RWPE1 (cell line): ENCODE results near the gene ETFB.

Experiments
- CTCF ChIA-PET: fragments of 350-600 bp; sonication (Branson Sonifier 250); formaldehyde crosslinking; extraction: SDS; loops from one replicate; lab custom pipeline; 2021; lab: Yijun Ruan, JAX
- POLR2A ChIA-PET: fragments of 400-600 bp; formaldehyde crosslinking; extraction: SDS; loops from one replicate; lab custom pipeline; 2020; ENCODE audit warnings: antibody characterized with exemption; ENCODE audit not compliant: low non-redundant PET; lab: Yijun Ruan, JAX
- DNase-seq: peaks from one replicate; pipeline ENCODE4 v3.0.0; 2012; ENCODE audit warnings: low spot score
- H3K27ac ChIP-seq: fragments of 450-650 bp; 2 replicates; pipeline ENCODE4 v1.5.1; 2017
- CTCF ChIP-seq: fragments of 450-650 bp; conservative IDR thresholded peaks from 2 replicates; pipeline ENCODE4 v1.5.1; 2017; ENCODE audit warnings: low read depth, mild to moderate bottlenecking

Gene ETFB

GRCh38 chr19:51326216-51327065 lies 39.7 kb downstream of the ETFB start:
- no peak for TF ChIP-seq CTCF
- no peak for DNase-seq
- no peak overlapping the region for H3K27ac ChIP-seq
- ChIA-PET POLR2A (no interaction called here), CTCF (no interaction called here)

GRCh38 chr19:51325161-51325976 lies 40.8 kb downstream of the ETFB start:
- H3K27ac ChIP-seq: no peak overlapping the region
- TF ChIP-seq CTCF: no peak
- DNase-seq: no peak
- POLR2A ChIA-PET: no interaction called here
- CTCF ChIA-PET: no interaction called here

DNA sequence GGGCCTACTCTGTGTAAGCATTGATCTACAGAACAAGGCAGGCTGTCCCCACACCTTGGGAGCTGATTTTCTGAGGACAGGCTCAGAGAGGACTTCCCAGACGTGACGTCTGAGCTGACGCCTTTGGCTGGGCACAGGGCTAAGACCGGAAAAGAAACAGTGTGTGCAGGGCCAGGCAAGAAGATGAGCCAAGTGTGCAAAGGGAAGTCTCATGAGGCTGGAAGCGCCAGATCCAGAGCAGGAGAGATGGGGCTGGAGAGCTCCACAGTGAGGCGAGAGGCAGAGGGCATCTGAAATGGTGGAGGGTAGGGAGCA lies 42.1 kb downstream of the ETFB start:
- H3K27ac ChIP-seq: no peak overlapping the region
- no peak for DNase-seq
- ChIA-PET POLR2A (no interaction called here), CTCF (no interaction called here)
- TF ChIP-seq CTCF: no peak

DNA sequence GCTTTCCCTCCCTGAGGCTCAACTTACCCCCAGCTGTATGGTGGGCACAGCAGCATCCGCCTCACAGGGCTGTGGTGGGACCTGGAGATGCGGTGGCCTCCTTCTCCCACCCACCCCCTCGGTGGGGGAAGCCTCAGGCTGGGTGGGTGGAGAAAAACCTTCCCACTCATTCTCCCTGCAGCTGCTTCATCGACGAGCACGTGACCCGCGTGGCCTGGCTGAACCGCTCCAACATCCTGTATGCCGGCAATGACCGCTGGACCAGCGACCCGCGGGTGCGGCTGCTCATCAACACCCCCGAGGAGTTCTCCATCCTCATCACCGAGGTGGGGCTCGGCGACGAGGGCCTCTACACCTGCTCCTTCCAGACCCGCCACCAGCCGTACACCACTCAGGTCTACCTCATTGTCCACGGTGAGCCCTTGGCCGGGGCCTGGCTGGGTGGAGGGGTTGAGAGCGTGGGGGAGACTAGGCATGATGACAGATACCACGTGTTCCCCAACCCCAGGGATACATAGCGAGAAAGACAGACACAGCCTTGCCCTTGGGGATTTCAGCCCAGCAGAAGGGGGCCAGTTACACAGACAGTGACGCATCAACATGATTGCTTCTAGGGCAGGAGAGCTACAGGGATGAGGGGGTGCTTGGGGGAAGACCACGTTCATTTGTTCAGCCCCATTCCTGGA lies 42.6 kb downstream of the ETFB start:
- POLR2A ChIA-PET: no interaction called here
- TF ChIP-seq CTCF: no peak
- no peak for DNase-seq
- CTCF ChIA-PET: no interaction called here
- no peak overlapping the region for H3K27ac ChIP-seq

DNA sequence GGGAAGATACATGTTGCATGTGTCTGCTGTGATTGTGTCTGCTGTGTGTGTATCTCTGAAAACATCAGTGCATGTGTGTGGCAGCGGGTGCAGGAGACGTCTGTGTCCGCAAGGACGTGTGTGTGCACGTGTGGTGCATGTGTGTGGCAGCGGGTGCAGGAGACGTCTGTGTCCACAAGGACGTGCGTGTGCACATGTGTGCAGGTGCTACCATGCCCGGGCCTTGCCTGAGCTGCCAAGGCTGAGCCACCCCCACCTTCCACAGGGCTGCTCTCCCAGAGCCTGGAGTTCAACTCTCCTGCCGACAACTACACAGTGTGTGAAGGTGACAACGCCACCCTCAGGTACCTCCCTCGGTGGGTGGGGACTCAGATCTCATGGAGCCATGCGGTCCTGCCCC lies 44.4 kb downstream of the ETFB start:
- no peak overlapping the region for H3K27ac ChIP-seq
- POLR2A ChIA-PET: no interaction called here
- no peak for DNase-seq
- CTCF ChIA-PET: no interaction called here
- TF ChIP-seq CTCF: no peak

- CTCF ChIA-PET: no interaction called here
These were observed 45.9 kb downstream of the ETFB start for GRCh38 chr19:51320280-51320657.

More at GRCh38 chr19:51320280-51320657, 45.9 kb downstream of the ETFB start:
- POLR2A ChIA-PET: no interaction called here
- no peak overlapping the region for H3K27ac ChIP-seq
- TF ChIP-seq CTCF: no peak
- no peak for DNase-seq
